Measurements from ENCODE around the gene ZEB1.
"Not testable (repeated sequence)": the region's sequence is repeated elsewhere in the genome, so short reads cannot be mapped to it uniquely, and the experiment has no call there.

ZEB1 gene

GRCh38 chr10:31318382-31318853, 598 bp upstream of the ZEB1 start:
- peak; percentile 77 for DNase-seq (ENCODE audit: low read depth, low spot score)

GRCh38 chr10:31319602-31320549, 860 bp downstream of the ZEB1 start:
- DNase-seq (ENCODE audit: low read depth, low spot score), result peak; percentile 66

DNA sequence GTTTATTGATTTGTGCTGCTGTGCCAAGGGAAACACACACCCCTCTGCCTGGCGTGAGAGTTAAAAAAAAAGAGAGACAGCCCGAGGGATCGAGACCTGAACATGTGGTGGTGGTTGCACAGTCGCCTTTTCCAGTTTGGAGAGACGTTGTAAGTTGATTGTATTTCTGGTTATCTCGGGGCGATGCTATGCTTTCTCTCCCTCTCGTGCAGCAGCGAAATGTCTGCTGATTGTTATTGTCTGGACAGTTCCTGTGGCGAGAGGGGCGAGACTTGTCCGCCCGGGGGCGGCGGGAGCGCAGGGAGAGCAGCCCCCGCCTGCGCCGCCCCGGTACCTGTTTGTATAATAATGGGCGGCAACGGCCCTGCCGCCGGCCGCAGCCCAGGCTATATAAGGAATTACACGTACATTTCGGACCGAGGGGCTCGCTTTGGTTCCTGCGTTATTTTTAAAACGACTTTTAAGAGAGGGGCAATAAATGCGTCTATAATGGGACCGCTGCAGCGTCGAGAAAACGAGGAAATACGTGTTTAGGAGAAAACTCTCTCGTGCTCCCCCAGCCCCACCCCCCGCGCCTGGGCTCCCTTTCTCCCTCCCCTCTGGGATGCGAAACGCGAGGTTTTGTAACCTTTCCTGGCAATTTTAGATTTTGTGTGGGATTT, 1.7 kb downstream of the ZEB1 start:
- DNase-seq (ENCODE audit: low read depth, low spot score), result peak; percentile 71

- DNase-seq (ENCODE audit: low read depth, low spot score), result peak; percentile 39
These were observed 2.5 kb downstream of the ZEB1 start for GRCh38 chr10:31321396-31321941.

DNA sequence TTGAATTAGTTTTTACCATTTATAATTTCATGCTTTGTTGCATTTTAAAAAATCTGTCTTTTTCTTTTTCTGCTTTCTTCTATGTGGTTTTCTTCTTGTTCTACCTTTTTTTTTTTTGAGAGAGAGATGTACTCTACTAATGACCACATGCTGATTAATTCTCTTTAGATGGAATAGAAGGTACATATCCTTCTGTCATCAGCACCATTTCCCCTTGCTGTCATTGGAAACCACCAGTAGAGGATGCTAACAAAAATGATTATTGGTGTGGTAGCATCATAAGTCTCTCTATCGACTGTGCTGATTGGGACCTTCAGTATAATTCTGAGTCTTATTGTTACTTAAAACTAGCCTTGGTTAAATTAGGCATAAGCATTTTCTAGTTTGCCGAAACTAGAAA, 3.6 kb downstream of the ZEB1 start:
- no peak for DNase-seq (ENCODE audit: low read depth, low spot score)

DNA sequence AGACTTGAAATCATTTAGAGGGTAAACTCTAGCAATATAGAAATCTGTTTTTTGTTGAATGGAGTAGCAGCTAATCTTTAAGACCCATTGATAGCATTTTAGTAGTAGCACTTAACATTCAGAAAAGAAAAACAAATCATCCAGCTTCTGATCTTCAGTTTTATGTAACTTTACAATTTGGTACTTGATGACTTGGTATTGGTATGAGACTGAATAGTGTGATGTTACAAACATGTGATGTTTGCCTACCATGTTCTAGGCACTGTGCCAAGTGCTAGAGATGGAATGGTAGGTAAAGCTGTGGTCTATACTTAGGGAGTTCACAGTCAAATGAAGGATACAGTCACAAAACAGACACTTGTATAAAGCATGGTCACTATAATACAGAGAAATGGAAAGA, 21.3 kb downstream of the ZEB1 start:
- DNase-seq (ENCODE audit: low read depth, low spot score), result peak; percentile 21

DNA sequence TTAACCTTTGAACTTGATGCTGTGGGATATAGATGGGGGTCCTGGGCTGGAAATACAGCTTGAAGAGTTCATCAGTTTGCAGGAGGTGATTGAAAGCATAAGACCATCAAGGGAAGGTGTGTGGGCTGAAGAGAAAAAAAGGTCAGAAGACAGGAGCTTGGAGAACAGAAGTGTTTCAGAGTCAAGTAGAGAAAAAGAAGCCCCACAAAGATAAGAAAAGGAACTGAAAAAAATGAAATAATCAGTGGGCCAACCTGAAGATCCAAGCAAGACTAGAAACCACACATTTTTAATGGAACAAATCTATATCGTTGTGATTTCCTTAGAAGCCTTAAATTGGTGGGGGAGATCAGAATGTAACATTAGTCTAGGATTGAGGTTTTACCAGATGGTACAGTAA, 22.5 kb downstream of the ZEB1 start:
- DNase-seq (ENCODE audit: low read depth, low spot score), result no peak

DNA sequence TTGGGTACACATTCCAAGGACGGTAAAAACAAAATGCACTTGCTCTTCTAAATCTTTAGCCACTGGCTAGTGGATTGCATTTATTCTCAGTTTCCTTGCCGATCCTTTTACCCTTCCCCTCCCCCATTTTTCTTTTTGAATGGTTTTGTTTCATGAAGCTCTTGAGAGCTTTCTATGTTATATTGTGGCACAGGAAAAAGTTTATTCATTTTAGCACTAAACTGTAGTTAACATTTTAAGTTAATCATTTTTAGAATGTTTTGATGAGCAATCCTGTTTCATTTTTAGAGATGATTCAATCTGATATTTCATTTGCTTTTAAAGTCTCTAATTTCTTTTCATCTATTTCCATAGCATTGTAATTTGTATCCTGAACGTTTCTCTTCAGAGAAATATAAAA, 24.0 kb downstream of the ZEB1 start:
- DNase-seq (ENCODE audit: low read depth, low spot score), result no peak

- DNase-seq (ENCODE audit: low read depth, low spot score), result no peak
These were observed 24.5 kb downstream of the ZEB1 start for GRCh38 chr10:31343551-31343950.

DNA sequence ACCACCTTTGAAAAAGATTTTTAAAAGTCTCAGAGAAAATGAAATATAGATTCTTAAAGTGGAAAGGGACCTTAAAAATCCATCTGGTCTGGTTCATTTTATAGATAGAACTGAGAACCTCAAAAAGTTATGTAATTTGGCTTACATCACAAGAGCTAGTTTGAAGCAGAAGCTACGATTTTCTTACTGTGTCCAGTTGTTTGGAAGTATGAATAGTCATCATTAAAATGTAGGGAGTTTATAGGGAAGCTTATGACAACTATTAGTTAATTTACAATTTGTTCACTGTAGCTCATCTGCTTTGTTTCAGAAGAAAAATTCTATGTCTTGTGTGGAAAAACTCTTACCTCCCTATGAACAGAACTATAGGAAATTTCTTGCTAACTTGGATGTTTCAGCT, 26.9 kb downstream of the ZEB1 start:
- no peak for DNase-seq (ENCODE audit: low read depth, low spot score)

GRCh38 chr10:31346953-31347352, 27.9 kb downstream of the ZEB1 start:
- DNase-seq (ENCODE audit: low read depth, low spot score), result no peak

- no peak for DNase-seq (ENCODE audit: low read depth, low spot score)
These were observed 28.7 kb downstream of the ZEB1 start for GRCh38 chr10:31347705-31348104.

GRCh38 chr10:31350891-31351290, 31.9 kb downstream of the ZEB1 start:
- peak; percentile 40 for DNase-seq (ENCODE audit: low read depth, low spot score)

- DNase-seq (ENCODE audit: low read depth, low spot score), result no peak
These were observed 33.6 kb downstream of the ZEB1 start for GRCh38 chr10:31352436-31353226.

- DNase-seq (ENCODE audit: low read depth, low spot score), result peak; percentile 60
These were observed 34.6 kb downstream of the ZEB1 start for GRCh38 chr10:31353574-31353973.

DNA sequence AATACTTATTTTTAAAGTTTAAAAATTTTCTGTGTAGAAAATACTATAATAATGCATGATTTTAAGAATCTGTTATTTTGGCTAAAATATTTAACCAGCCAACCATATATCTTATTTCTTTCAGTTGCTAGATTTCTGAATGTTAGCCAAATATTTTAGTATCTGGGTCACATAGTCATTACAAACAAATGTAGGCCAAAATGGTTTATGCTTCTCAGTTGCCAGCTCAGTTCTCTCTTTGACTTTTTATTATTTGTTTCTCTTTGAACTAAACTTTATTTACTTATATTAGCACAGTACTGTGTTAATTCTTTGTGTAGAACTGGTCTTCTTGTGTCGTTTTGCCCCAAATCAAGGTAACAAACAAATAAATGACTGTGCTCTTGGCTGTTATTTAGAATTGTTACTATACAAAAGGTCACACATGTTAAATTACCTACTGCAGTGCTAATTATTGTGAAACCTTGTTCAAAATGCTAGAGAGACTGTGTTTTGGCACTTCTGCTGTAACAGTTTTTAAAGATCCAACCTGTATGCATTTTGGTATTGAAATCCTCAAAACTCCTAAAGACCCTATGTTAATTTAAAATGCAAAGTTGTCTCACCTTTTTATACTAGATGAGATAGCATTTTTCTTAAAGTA, 39.8 kb downstream of the ZEB1 start:
- peak; percentile 15 for DNase-seq (ENCODE audit: low read depth, low spot score)

DNA sequence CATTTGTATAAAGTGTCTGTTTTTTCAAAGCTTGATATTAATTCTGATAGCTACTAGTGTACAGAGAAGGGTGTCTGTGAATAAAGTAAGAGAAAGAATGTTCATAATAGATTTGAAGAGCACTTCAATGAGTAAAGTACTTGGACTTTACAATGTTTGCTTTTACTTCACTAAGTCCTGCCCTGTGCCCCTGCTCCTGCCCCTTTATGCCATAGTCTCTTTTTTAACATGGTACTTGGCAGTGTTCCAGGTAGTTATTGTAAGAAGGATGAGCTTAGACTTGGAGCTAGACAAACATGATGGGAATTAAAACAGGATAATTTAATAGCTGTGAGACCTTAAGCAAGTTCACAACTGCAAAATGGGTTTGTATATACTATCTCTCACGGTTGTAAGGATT, 41.0 kb downstream of the ZEB1 start:
- DNase-seq (ENCODE audit: low read depth, low spot score), result peak; percentile 6

DNA sequence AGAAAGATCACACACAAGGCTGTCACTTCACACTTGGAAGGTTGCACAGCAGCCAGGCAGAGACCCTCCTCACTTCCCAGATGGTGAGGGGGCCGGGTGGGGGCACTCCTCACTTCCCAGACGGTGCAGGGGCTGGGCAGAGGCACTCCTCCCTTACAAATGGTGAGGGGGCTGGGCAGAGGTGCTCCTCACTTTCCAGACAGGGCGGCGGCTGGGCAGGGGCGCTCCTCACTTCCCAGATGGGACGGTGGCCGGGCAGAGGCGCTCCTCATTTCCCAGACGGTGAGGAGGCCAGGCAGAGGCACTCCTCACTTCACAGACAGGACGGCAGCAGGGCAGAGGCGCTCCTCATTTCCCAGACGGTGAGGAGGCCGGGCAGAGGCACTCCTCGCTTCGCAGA, 42.5 kb downstream of the ZEB1 start:
- not testable (repeated sequence) for DNase-seq (ENCODE audit: low read depth, low spot score)

GRCh38 chr10:31362023-31362641, 43.1 kb downstream of the ZEB1 start:
- no peak for DNase-seq (ENCODE audit: low read depth, low spot score)

- not testable (repeated sequence) for DNase-seq (ENCODE audit: low read depth, low spot score)
These were observed 44.7 kb downstream of the ZEB1 start for GRCh38 chr10:31363696-31364095.

DNA sequence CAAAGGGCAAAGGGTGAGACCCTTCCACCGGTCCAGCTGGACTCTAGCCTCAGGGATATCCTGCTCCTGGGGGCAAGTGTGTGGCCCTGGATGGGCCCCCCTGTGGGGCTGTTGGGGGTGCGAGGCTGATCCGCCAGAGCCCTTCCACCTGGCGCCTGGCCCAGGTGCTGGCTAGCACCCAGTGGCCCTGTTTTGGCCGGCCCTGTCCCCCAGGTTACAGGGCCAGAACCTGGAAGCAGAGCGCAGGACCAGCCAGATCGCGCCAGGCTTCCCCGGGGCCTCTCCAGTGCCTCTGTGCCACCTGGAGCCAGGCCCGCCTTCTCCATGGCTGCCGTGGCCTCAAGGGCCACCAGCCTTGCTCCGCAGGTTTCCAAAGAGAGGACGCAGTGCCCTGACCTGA, 45.2 kb downstream of the ZEB1 start:
- DNase-seq (ENCODE audit: low read depth, low spot score), result not testable (repeated sequence)
